Hepatocyte (in vitro differentiated cells): ENCODE measurements around the gene MAPK11. TPM values are rescaled to one million over a fixed set of nuclear protein-coding genes. Genes with fewer than 3 reads are reported as not detected.

Source experiments
- DNase-seq: peaks from one replicate; pipeline ENCODE4 v3.0.0-alpha.2; 2016; ENCODE audit warnings: low spot score
- H2AFZ ChIP-seq: fragments of 200-600 bp; sonication (generic); 2 replicates; pipeline ENCODE4 v1.6.0; 2016; ENCODE audit warnings: antibody characterized with exemption, mild to moderate bottlenecking
- H3K27ac ChIP-seq: fragments of 200-600 bp; sonication (generic); 2 replicates; pipeline ENCODE4 v1.5.1; 2016; ENCODE audit warnings: mild to moderate bottlenecking
- H3K27me3 ChIP-seq: fragments of 200-600 bp; sonication (generic); 2 replicates; pipeline ENCODE4 v1.6.1; 2016
- H3K36me3 ChIP-seq: fragments of 200-600 bp; sonication (generic); replicated peaks from 2 replicates; pipeline ENCODE4 v1.5.1; 2016; ENCODE audit warnings: low read depth; ENCODE audit not compliant: insufficient read depth
- H3K4me1 ChIP-seq: fragments of 200-600 bp; sonication (generic); 2 replicates; pipeline ENCODE4 v1.5.1; 2016; ENCODE audit warnings: mild to moderate bottlenecking, moderate library complexity; ENCODE audit not compliant: insufficient read depth
- H3K4me2 ChIP-seq: fragments of 200-600 bp; sonication (generic); 2 replicates; pipeline ENCODE4 v1.6.0; 2016
- H3K4me3 ChIP-seq: fragments of 200-600 bp; sonication (generic); 2 replicates; pipeline ENCODE4 v1.5.1; 2016; ENCODE audit warnings: mild to moderate bottlenecking
- H3K79me2 ChIP-seq: fragments of 200-600 bp; sonication (generic); 2 replicates; pipeline ENCODE4 v1.6.0; 2017; ENCODE audit warnings: mild to moderate bottlenecking
- H3K9me2 ChIP-seq: fragments of 200-600 bp; sonication (generic); replicated peaks from 2 replicates; pipeline ENCODE4 v1.6.0; 2017; ENCODE audit warnings: mild to moderate bottlenecking; ENCODE audit not compliant: insufficient read depth
- H3K9me3 ChIP-seq: fragments of 200-600 bp; sonication (generic); 2 replicates; pipeline ENCODE4 v1.5.1; 2016; ENCODE audit warnings: low read depth, mild to moderate bottlenecking
- H4K20me1 ChIP-seq: fragments of 200-600 bp; sonication (generic); 2 replicates; pipeline ENCODE4 v1.6.0; 2016; ENCODE audit warnings: mild to moderate bottlenecking; ENCODE audit not compliant: insufficient read depth, poor library complexity, severe bottlenecking
- CTCF ChIP-seq: fragments of 200-600 bp; sonication (generic); IDR thresholded peaks from 2 replicates; pipeline ENCODE4 v1.5.1; 2016; ENCODE audit warnings: antibody characterized with exemption, mild to moderate bottlenecking; ENCODE audit not compliant: poor library complexity
- EZH2 ChIP-seq: fragments of 200-600 bp; sonication (generic); IDR thresholded peaks from 2 replicates; pipeline ENCODE4 v1.6.1; 2016; ENCODE audit warnings: antibody characterized with exemption, mild to moderate bottlenecking, borderline replicate concordance
- EZH2phosphoT487 ChIP-seq: fragments of 200-600 bp; sonication (generic); IDR thresholded peaks from one replicate; pipeline ENCODE4 v1.6.1; 2018; ENCODE audit warnings: antibody characterized with exemption, mild to moderate bottlenecking, low read depth, moderate library complexity; ENCODE audit not compliant: unreplicated experiment, severe bottlenecking
- WGBS: methylation state at CpG from one replicate; pipeline ENCODE4 v1.1.6; 2016; ENCODE audit warnings: low lambda C conversion rate; ENCODE audit errors: missing lambda C conversion rate; 5-methylcytosine and 5-hydroxymethylcytosine counted together
- polyA plus RNA-seq: library from polyadenylated mRNA; unstranded; fragments of >200 nt; fragmentation: Nextera tagmentation; extraction: Ambion mirVana; gene quantifications from 2 replicates; pipeline ENCODE4 v1.2.1, GENCODE V29; 2016
- total RNA-seq: library from RNA; depleted of rRNA; stranded (reverse); fragments of >200 nt; gene quantifications from 2 replicates; pipeline ENCODE4 v1.2.3, GENCODE V29; 2014

MAPK11 gene
- total and polyA plus RNA-seq, 2 experiments from 2014 or later: 1.1 to 2.3 TPM

- H3K4me2 ChIP-seq: no peak overlapping the region
- H3K27me3 ChIP-seq: no peaks in the 10 kb centered on the region
- WGBS: 92% methylated on average over 19 of the region's 23 CpGs
These were observed 41.6 kb upstream of the MAPK11 start for GRCh38 chr22:50311606-50312351.

GRCh38 chr22:50310949-50311444 lies 40.8 kb upstream of the MAPK11 start:
- H3K27ac ChIP-seq: no peak overlapping the region
- H3K36me3 ChIP-seq: no peaks in the 10 kb centered on the region
- no peak overlapping the region for H3K4me3 ChIP-seq
- H3K4me1 ChIP-seq: peaks cover 14% of the 10 kb centered on the region
- no peak for DNase-seq
- H4K20me1 ChIP-seq: no peaks in the 10 kb centered on the region
- no peak for TF ChIP-seq EZH2
- TF ChIP-seq CTCF: no peak
- no peak for TF ChIP-seq EZH2phosphoT487
- no peaks in the 10 kb centered on the region for H3K9me3 ChIP-seq
- no peaks in the 10 kb centered on the region for H3K9me2 ChIP-seq
- peaks cover 11% of the 10 kb centered on the region for H3K79me2 ChIP-seq
- no peak overlapping the region for H2AFZ ChIP-seq
- no peak overlapping the region for H3K4me2 ChIP-seq
- no peaks in the 10 kb centered on the region for H3K27me3 ChIP-seq
- 92% methylated on average over 14 of the region's 16 CpGs for WGBS

More at GRCh38 chr22:50311606-50312351, 41.6 kb upstream of the MAPK11 start:
- H3K4me1 ChIP-seq: peaks cover 14% of the 10 kb centered on the region
- DNase-seq: no peak
- no peak overlapping the region for H3K27ac ChIP-seq
- TF ChIP-seq EZH2: no peak
- no peak for TF ChIP-seq EZH2phosphoT487
- TF ChIP-seq CTCF: no peak
- H3K4me3 ChIP-seq: no peak overlapping the region
- H3K9me2 ChIP-seq: no peaks in the 10 kb centered on the region
- H3K79me2 ChIP-seq: peaks cover 3% of the 10 kb centered on the region
- no peaks in the 10 kb centered on the region for H3K36me3 ChIP-seq
- no peaks in the 10 kb centered on the region for H3K9me3 ChIP-seq
- no peak overlapping the region for H2AFZ ChIP-seq
- H4K20me1 ChIP-seq: no peaks in the 10 kb centered on the region

- no peaks in the 10 kb centered on the region for H3K9me3 ChIP-seq
- no peaks in the 10 kb centered on the region for H4K20me1 ChIP-seq
- H3K4me2 ChIP-seq: no peak overlapping the region
- no peaks in the 10 kb centered on the region for H3K27me3 ChIP-seq
- DNase-seq: no peak
- peaks cover 19% of the 10 kb centered on the region for H3K4me1 ChIP-seq
- WGBS: 89% methylated on average over 20 of the region's 21 CpGs
- no peak overlapping the region for H3K4me3 ChIP-seq
- no peak overlapping the region for H2AFZ ChIP-seq
- no peaks in the 10 kb centered on the region for H3K36me3 ChIP-seq
- H3K79me2 ChIP-seq: peaks cover 18% of the 10 kb centered on the region
- no peaks in the 10 kb centered on the region for H3K9me2 ChIP-seq
- TF ChIP-seq EZH2phosphoT487 (no peak), CTCF (no peak), EZH2 (no peak)
- no peak overlapping the region for H3K27ac ChIP-seq
These were observed 40.0 kb upstream of the MAPK11 start for GRCh38 chr22:50310031-50310722.
